Activated naive CD8-positive, alpha-beta T cell treated with anti-CD3 and anti-CD28 coated beads, Interleukin-2, amount 50 U/mL, for 24 hours (primary cell): ENCODE measurements around the gene NPPA.

Experiments
- ATAC-seq: fragments of 150-1000 bp; cut with Tn5 transposase; one replicate; pipeline ENCODE4 v1.10.0; 2021
- DNase-seq: peaks from one replicate; pipeline ENCODE4 v3.0.0; 2021
- H3K27ac Mint-ChIP-seq: one replicate; pipeline ENCODE4 v1.8.0; 2021; ENCODE audit warnings: mild to moderate bottlenecking, mixed read lengths
- H3K27me3 Mint-ChIP-seq: one replicate; pipeline ENCODE4 v1.8.0; 2021; ENCODE audit warnings: mixed read lengths
- H3K36me3 Mint-ChIP-seq: one replicate; pipeline ENCODE4 v1.8.0; 2021; ENCODE audit warnings: low read depth, mixed read lengths
- H3K4me1 Mint-ChIP-seq: one replicate; pipeline ENCODE4 v1.8.0; 2021; ENCODE audit warnings: mixed read lengths
- H3K4me3 Mint-ChIP-seq: one replicate; pipeline ENCODE4 v1.8.0; 2021; ENCODE audit warnings: mild to moderate bottlenecking, moderate library complexity, mixed read lengths
- H3K9me3 Mint-ChIP-seq: one replicate; pipeline ENCODE4 v1.8.0; 2021; ENCODE audit warnings: mixed read lengths

Gene NPPA

GRCh38 chr1:11841245-11842153 is 6.1 kb downstream of the NPPA start:
- Mint-ChIP-seq H3K4me1 (peaks cover 3% of the 10 kb centered on the region), H3K27me3 (no peaks in the 10 kb centered on the region), H3K9me3 (no peaks in the 10 kb centered on the region), H3K36me3 (peaks cover 22% of the 10 kb centered on the region), H3K4me3 (no peak overlapping the region), H3K27ac (no peak overlapping the region)
- DNase-seq (no peak), ATAC-seq (no peak)

DNA sequence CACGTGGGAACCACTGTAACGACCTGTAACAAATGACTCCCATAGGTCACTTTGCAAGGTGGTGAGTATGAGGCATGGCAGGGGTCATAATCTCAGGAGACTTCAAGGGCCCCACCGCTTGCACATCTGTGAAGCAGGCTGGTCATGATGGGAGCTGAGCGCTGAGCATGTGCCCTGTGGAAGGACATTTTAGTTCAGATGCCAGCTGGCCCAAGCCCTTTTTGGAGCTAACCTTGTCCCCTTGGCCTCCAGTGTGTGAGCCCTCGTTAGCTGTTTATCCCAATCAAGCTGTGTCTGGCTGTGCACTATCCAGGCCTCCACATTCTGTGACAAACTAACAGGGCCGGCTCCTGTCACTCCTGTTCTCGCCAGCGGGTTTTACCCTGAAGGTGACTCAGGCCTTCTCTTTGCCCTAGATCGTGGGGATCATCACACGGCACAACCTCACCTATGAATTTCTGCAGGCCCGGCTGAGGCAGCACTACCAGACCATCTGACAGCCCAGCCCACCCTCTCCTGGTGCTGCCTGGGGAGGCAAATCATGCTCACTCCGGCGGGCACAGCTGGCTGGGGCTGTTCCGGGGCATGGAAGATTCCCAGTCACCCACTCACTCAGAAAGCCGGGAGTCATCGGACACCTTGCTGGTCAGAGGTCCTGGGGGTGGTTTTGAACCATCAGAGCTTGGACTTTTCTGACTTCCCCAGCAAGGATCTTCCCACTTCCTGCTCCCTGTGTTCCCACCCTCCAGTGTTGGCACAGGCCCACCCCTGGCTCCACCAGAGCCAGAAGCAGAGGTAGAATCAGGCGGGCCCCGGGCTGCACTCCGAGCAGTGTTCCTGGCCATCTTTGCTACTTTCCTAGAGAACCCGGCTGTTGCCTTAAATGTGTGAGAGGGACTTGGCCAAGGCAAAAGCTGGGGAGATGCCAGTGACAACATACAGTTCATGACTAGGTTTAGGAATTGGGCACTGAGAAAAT is 7.6 kb downstream of the NPPA start:
- no peak overlapping the region for H3K27ac Mint-ChIP-seq
- H3K9me3 Mint-ChIP-seq: no peaks in the 10 kb centered on the region
- H3K4me3 Mint-ChIP-seq: no peak overlapping the region
- peaks cover 21% of the 10 kb centered on the region for H3K36me3 Mint-ChIP-seq
- DNase-seq (no peak), ATAC-seq (no peak)
- H3K4me1 Mint-ChIP-seq: peaks cover 3% of the 10 kb centered on the region
- H3K27me3 Mint-ChIP-seq: no peaks in the 10 kb centered on the region

GRCh38 chr1:11838349-11839272 is 9.0 kb downstream of the NPPA start:
- H3K27ac Mint-ChIP-seq: no peak overlapping the region
- no peaks in the 10 kb centered on the region for H3K27me3 Mint-ChIP-seq
- peak; percentile 76 for DNase-seq
- ATAC-seq: peak; percentile 88
- peaks cover 3% of the 10 kb centered on the region for H3K4me1 Mint-ChIP-seq
- H3K36me3 Mint-ChIP-seq: peaks cover 26% of the 10 kb centered on the region
- H3K9me3 Mint-ChIP-seq: no peaks in the 10 kb centered on the region
- no peak overlapping the region for H3K4me3 Mint-ChIP-seq

DNA sequence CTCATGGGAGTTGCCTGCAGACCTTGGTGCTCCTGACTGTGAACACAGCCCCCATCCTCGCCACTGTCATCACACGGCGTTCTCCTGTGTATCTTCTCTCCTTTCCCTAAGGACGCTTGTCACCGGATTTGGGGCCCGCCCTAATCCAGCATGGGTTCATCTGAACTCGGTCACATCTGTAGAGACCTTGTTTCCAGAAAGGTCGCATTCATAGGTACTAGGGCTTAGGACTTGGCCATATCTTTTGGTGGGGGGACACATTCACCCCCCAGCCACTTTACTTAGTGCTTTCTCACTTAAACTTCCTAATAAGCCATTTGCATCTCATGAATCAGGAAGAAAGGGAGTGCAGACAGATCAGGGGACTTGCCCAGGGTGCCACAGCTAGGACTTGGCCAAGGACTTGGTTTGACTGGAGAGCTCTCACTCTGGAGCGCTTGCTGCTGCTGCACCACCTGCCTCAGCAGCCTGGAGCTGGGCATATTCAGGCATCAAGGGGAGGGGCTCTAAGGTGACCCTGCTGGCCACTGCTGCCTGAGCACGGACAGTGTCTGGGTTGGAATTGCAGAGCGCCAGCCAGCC is 9.7 kb downstream of the NPPA start:
- peaks cover 26% of the 10 kb centered on the region for H3K36me3 Mint-ChIP-seq
- no peak for ATAC-seq
- H3K9me3 Mint-ChIP-seq: no peaks in the 10 kb centered on the region
- H3K27ac Mint-ChIP-seq: no peak overlapping the region
- peaks cover 3% of the 10 kb centered on the region for H3K4me1 Mint-ChIP-seq
- no peak for DNase-seq
- H3K4me3 Mint-ChIP-seq: no peak overlapping the region
- H3K27me3 Mint-ChIP-seq: no peaks in the 10 kb centered on the region

DNA sequence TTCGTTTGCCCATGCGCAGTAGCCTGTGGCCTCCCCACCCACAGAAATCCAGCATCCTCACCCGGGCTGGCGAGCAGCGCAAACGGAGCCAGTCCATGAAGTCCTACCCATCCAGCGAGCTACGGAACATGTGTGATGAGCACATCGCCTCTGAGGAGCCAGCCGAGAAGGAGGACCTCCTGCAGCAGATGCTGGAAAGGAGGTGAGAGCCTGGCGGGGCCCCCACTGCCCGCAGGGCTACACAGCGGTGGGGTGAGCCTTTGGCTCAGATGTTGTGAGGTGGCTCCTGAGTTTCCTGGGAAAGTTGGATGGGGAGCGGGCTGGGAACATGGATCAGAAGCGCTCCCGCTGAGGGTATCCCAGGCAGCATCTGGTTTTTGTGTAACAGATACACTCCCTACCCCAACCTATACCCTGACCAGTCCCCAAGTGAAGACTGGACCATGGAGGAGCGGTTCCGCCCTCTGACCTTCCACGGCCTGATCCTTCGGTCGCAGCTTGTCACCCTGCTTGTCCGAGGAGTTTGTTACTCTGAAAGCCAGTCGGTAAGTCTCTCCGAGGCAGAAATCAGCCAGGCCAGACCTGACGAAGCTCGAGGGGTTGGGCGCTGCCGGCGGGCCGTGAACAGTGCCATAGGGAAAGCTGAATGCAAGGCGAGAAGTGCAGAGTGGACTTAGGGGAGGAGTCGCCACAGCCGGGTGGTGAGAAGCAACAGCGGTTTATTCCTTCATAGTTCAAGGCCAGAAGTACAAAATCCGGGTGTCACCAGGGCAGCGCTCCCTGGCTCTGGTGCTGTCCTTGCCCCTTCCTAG is 10.4 kb downstream of the NPPA start:
- no peaks in the 10 kb centered on the region for H3K9me3 Mint-ChIP-seq
- no peak overlapping the region for H3K4me3 Mint-ChIP-seq
- H3K27ac Mint-ChIP-seq: no peak overlapping the region
- peaks cover 26% of the 10 kb centered on the region for H3K36me3 Mint-ChIP-seq
- ATAC-seq (no peak), DNase-seq (no peak)
- H3K4me1 Mint-ChIP-seq: no peaks in the 10 kb centered on the region
- no peaks in the 10 kb centered on the region for H3K27me3 Mint-ChIP-seq

DNA sequence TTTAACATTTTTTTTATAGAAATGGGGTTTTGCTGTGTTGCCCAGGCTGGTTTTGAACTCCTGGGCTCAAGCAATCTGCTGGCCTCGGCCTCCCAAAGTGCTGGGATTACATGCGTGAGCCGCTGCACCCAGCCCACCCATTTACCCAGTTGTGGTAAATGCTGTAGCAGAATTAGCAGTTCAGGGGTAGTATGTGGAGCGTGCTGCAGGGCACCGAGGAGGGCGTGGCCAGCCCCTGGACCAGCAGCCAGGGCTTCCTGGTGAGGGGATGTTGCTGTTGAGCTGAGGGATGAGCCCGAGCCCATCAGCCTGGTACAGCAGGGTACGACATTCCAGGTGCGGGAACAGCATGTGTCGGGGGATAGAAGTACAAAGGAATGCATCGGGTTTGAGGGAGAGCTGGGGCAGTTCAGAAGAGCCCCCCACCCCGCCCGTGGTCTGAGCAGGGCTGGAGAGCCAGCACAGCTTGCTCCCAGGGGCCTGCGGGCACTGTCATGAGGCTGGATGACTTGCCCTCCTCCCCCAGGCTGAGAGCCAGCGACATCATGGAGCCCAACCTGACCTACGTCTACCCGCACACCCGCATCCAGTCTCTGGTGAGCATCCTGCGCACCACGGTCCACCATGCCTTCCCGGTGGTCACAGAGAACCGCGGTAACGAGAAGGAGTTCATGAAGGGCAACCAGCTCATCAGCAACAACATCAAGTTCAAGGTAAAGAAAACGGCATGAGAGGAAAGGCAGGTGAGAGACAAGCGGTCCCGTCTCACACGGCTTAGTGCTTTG is 11.9 kb downstream of the NPPA start:
- Mint-ChIP-seq H3K27me3 (no peaks in the 10 kb centered on the region), H3K36me3 (peaks cover 22% of the 10 kb centered on the region), H3K4me1 (no peaks in the 10 kb centered on the region), H3K27ac (no peak overlapping the region), H3K4me3 (no peak overlapping the region), H3K9me3 (no peaks in the 10 kb centered on the region)
- ATAC-seq (no peak), DNase-seq (no peak)

DNA sequence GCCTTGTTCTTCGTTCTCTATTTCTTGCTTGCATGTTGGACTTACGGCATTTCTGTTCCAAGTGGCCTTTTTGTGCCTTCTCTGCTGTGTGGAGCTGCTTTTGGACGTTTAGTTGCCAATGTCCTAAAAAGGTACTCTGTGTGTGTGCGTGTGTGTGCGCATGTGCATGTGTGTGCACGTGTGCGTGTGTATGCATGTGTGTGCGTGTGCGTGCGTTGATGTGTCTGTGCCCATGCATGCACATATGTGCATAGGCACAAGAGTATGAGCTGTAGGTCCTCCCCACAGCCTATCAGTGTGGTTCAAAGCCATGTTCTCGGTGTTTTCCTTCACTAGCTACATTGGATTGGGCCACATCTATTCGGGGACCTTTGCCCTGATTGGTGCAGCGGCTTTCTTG is 13.7 kb downstream of the NPPA start:
- ATAC-seq (no peak), DNase-seq (no peak)
- H3K4me1 Mint-ChIP-seq: no peaks in the 10 kb centered on the region
- H3K27ac Mint-ChIP-seq: no peak overlapping the region
- peaks cover 19% of the 10 kb centered on the region for H3K36me3 Mint-ChIP-seq
- H3K4me3 Mint-ChIP-seq: no peak overlapping the region
- no peaks in the 10 kb centered on the region for H3K9me3 Mint-ChIP-seq
- H3K27me3 Mint-ChIP-seq: no peaks in the 10 kb centered on the region

DNA sequence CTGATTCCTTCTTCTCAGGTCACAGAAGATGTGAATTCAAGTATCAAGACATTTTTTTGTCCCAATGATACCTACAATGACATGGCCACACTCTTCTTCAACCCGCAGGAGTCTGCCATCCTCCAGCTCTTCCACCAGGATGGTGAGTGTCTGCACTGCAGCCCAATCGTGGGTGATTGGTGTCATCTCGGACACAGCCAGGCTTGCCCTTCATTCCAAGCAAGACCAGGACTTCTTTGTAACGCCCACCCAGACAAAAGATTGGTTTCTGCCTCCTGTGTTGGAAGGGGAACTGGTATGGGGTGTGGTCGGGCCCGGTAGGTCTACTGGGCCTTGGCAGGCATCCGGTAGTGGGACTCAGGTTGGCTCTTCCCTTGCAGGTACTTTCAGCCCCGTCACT is 14.1 kb downstream of the NPPA start:
- DNase-seq (no peak), ATAC-seq (no peak)
- no peak overlapping the region for H3K4me3 Mint-ChIP-seq
- H3K36me3 Mint-ChIP-seq: peaks cover 15% of the 10 kb centered on the region
- H3K27me3 Mint-ChIP-seq: no peaks in the 10 kb centered on the region
- H3K27ac Mint-ChIP-seq: no peak overlapping the region
- no peaks in the 10 kb centered on the region for H3K9me3 Mint-ChIP-seq
- no peaks in the 10 kb centered on the region for H3K4me1 Mint-ChIP-seq

DNA sequence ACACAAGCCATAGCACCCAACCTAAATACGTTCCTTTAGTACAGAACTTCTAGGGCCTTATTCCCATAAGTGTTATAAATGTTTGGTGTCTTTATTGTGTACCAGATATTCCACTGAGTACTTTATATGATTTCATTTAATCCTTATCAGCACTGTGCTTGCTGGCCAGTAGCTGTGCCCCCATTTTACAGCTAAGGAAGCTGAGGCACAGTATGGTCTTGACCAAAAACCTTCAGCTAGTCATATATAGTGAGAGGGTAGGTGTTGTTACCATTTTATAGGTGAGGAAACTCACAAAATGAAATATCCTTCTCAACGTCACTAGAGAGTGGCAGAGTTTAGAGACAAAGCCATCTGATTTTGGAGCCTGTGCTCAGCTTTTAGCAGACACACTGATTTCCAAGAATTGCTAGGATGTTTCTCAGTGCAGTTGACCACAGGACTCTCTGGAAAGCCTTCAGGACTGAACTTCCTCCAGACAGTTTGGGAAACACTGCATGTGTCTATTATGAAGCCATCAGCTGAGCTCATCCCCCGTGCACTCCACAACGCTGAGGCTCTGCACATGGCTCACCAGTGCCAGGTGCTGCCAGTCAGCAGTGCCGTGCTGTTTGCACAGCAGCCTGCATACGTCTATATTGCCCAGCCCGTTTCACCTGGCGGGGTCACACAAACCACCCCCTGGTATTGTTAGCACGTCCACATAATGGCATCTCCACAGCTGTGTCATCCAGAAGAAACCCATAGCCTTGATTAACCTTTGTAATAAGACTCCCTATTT is 15.4 kb downstream of the NPPA start:
- DNase-seq (no peak), ATAC-seq (no peak)
- H3K4me1 Mint-ChIP-seq: no peaks in the 10 kb centered on the region
- no peaks in the 10 kb centered on the region for H3K27me3 Mint-ChIP-seq
- H3K4me3 Mint-ChIP-seq: no peak overlapping the region
- peaks cover 15% of the 10 kb centered on the region for H3K36me3 Mint-ChIP-seq
- H3K27ac Mint-ChIP-seq: no peak overlapping the region
- H3K9me3 Mint-ChIP-seq: no peaks in the 10 kb centered on the region

- no peak overlapping the region for H3K27ac Mint-ChIP-seq
- H3K4me1 Mint-ChIP-seq: no peaks in the 10 kb centered on the region
- no peaks in the 10 kb centered on the region for H3K9me3 Mint-ChIP-seq
- H3K4me3 Mint-ChIP-seq: no peak overlapping the region
- ATAC-seq (no peak), DNase-seq (no peak)
- H3K27me3 Mint-ChIP-seq: no peaks in the 10 kb centered on the region
- peaks cover 13% of the 10 kb centered on the region for H3K36me3 Mint-ChIP-seq
Observed at GRCh38 chr1:11828511-11828910, 19.1 kb downstream of the NPPA start.

GRCh38 chr1:11826946-11827345 is 20.6 kb downstream of the NPPA start:
- H3K4me3 Mint-ChIP-seq: no peak overlapping the region
- no peak overlapping the region for H3K27ac Mint-ChIP-seq
- no peaks in the 10 kb centered on the region for H3K9me3 Mint-ChIP-seq
- DNase-seq: no peak
- no peaks in the 10 kb centered on the region for H3K27me3 Mint-ChIP-seq
- H3K4me1 Mint-ChIP-seq: no peaks in the 10 kb centered on the region
- H3K36me3 Mint-ChIP-seq: peaks cover 14% of the 10 kb centered on the region
- ATAC-seq: no peak

DNA sequence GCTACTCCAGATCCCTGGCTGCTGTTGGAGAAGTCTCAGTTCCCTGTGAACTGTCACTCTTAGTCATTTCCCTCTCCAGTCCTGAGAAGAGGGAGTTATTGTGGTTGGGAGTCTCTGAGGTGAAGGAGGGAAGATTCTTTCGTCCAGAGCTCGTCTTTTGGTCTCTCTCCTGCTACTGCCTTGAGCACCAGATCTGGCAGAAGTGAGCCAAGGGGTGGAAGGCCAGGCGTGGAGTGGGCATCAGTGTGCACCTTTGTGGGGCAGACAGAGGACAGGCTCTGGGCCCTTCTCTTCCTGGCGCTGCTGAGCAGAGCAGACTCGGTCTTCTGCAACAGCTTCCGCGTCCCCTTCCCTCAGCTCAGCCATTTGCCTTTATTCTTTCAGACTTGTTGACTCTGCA is 22.5 kb downstream of the NPPA start:
- ATAC-seq (no peak), DNase-seq (no peak)
- Mint-ChIP-seq H3K4me3 (no peak overlapping the region), H3K4me1 (no peaks in the 10 kb centered on the region), H3K27ac (no peak overlapping the region), H3K27me3 (no peaks in the 10 kb centered on the region), H3K9me3 (no peaks in the 10 kb centered on the region), H3K36me3 (peaks cover 16% of the 10 kb centered on the region)
